ENCODE results near the gene CCDC3.
"Not testable (repeated sequence)": the region's sequence is repeated elsewhere in the genome, so short reads cannot be mapped to it uniquely, and the experiment has no call there.

Gene CCDC3

DNA sequence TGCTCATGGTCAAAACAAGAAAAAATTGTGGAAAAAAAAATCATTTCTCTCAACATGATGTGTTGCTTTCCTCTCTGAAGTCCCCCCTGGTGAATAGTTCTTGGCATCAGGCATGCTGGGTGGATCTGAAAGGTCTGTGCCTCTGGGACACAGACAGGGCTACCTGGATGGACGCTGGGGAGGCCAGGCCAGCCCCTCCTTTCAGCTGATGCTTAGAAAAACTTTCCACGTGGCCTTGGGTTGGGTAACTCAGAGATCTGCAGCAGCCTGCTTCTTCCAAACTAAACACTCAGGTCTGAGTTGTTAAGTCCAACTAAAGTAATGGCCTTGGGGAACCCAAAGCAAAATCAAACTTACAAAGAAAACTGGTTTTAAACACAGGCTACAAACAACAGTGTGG lies 113.0 kb downstream of the CCDC3 start:
- no peak for DNase-seq (ENCODE audit: low read depth in 3 of 3)

DNA sequence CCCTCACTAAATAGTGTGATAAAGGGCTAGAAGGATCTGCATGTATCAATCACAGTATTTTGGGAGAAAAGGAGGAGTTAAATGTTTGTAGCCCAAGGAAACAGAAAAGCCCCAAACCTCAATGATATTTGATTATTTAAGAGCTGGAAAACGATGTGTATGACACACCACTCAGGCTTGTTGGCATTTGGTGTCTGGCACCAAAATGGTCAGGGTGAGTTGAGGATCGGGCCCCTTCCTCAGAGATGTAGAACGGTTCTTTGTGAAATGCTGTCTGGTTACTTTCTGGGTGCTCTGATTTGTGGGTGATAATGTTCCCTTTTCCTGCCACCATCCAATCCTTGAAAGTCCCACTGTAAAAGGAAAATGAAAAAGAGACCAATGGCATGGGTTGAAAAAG lies 113.7 kb downstream of the CCDC3 start:
- DNase-seq (ENCODE audit: low read depth in 3 of 3) = no peak

DNA sequence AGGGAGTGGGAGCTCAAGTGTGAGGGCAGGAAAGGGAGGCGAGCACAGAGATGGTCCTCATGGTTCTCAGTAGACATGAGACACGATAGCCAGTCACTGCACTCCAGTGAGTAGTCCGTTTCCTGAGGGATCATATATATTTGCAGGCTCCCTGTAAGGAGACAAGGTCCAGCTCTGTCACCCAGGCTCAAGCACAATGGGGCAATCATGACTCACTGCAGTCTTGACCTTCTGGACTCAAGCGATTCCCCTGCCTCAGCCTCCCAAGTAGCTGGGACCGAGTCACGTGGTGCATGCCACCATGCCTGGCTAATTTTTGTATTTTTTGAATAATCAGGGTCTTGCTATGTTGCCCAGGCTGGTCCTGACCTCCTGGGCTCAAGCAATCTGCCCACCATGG lies 116.7 kb downstream of the CCDC3 start:
- no peak for DNase-seq (ENCODE audit: low read depth in 3 of 3)

DNA sequence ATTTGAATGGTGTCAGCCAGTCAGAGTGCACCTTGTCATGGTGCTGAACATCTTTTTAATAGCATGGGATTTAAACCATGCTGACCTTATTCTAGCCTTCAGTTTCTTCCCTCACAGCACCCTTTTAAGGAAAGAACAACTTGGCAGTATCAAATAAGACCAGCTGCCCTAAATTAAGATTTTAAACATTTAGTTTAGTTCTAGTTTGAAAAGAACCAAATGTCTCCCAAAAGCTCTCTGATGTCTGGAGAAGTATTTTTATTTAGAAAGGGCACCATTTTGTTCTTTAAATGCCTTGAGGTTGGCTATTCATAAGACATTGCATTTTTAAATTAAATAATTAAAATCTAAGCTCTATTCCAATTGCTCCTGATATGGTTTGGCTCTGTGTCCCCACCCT lies 121.1 kb downstream of the CCDC3 start:
- no peak for DNase-seq (ENCODE audit: low read depth in 3 of 3)

DNA sequence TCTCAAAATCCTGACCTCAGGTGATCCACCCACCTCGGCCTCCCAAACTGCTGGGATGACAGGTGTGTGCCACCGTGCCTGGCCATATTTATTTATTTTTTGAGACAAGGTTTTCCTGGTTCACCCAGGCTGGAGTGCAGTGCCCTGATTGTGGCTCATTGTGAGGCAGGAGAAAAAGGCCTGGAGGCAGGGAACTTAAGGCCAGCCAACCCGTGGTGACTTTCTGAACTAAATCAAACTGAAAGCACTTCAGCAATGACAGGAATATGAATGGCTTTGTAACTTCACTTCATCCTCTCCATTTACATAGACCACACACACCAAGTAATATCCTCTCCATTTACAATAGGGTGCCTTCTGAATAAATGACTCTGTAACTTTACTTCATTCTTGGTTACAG lies 124.4 kb downstream of the CCDC3 start:
- no peak for DNase-seq (ENCODE audit: low read depth in 3 of 3)

DNA sequence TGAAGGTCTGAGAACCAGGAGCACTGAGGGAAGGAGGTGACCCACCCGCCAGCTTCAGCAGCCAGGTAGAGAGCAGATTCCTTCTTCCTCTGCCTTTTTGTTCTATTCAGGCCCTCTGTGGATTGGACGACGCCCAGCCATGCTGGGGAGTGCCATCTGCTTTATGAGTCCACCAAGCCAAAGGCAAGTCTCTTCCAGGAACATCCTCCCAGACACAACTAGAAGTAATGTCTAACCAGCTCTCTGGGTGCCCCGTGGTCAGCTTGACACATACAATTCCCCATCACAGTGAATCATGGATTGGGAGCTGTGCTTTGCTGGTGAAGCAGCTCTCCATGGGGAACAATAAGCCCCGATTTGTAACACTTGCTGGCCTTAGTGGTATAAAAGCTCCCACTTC lies 125.2 kb downstream of the CCDC3 start:
- no peak for DNase-seq (ENCODE audit: low read depth in 3 of 3)

DNA sequence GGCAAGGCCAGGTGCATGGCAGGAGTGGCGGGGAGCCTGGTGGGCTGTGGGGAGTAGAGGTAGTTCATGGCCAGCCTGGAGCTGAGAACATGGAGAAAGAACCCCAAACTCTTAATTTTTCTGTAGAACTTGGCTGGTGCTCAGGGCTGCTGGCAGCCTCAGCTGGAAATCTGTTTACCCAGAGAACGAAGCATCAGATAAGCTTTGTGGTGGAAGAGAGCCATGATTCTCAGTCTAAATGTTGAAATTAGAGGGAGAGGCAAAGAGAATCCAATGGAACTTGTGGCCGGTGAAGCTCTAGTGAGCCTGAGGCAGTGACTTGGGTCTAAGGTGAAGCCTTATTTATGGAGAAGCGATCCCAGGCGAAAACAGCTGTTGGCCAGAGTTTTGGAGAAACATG lies 126.4 kb downstream of the CCDC3 start:
- no peak for DNase-seq (ENCODE audit: low read depth in 3 of 3)

DNA sequence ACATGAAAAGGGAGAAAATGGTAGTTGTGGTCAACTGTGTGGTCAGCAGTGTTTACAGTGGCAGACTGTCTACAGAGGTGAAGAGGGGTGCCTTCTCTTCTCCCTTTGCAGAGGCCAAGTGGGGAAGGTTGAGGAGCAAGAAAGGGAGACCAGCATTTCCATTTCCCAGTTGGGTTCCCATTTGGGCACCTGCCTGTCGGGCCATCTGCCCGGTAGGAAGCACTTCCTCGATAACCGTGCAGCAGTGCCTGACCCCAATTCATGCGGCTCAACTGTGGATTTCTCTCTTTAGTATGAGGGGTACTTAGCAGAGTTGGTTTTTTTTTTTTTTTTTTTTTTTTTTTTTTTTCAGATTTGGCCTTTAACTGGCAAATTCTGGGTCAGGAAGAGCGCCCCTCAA lies 127.0 kb downstream of the CCDC3 start:
- DNase-seq (ENCODE audit: low read depth in 3 of 3) = no peak

DNA sequence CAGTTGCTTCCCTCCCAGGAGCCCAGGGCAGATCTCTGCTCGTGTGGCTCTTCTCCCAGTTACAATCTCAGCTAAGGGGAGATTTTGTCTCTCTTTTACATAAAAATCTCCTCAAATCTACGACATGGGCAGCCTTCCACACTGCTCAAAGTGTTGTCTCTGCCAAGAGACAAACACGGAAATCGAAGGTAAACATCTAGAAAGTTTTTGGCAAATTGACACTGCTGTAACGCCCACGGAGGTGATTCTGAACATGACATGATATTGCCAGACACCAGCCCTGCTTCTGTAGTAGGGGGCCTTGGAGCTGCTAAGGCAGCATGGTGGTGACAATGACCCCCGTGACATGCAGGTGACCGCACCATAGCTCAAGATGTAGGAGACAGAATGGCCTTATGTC lies 128.3 kb downstream of the CCDC3 start:
- no peak for DNase-seq (ENCODE audit: low read depth in 3 of 3)

DNA sequence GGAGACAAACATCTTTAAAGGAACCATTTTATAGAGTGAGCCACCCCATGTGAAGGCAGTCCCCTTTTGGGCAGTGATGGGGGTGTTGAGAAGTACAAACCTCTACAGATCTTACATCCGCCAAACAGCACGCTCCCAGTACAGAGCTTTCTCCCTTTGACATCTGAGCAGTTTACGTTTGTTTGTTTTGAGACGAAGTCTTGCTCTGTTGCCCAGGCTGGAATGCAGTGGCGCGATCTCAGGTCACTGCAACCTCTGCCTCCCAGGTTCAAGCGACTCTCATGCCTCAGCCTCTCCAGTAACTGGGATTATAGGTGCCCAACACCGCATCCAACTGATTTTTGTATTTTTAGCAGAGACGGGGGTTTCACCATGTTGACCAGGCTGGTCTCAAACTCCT lies 128.9 kb downstream of the CCDC3 start:
- no peak for DNase-seq (ENCODE audit: low read depth in 3 of 3)

DNA sequence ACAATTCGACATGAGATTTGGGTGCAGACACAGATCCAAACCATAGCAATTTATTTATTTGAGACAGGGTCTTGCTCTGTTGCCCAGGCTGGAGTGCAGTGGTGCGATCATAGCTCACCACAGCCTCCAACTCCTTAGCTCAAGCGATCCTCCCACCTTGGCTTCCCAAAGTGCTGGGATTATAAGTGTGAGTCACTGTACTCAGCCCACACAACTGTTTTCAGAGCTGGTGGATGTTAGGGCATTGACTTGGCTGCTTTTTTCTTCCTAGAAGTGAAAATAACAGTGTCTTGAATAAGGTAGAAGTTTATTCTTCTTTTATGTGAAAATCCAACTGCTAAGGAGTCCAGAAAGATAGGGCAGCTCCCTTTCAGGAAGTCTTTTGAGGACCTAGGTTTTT lies 132.1 kb downstream of the CCDC3 start:
- DNase-seq (ENCODE audit: low read depth in 3 of 3) = no peak

DNA sequence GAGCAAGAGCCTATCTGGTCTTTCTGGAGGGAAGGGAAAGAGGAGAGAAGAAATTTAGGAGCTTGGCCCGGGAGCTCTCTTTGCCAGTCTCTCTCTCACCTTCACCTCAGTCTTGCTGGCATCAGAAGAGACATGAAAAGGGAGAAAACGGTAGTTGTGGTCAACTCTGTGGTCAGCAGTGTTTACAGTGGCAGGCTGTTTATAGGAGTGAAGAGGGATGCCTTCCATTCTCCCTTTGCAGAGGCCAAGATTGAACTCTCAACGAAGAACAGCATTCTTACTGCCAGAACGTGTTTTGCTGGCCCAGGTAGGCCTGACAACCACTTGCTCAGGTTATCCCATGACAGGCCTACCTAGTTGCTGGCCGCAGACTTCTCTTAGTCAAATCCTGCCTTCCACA lies 133.3 kb downstream of the CCDC3 start:
- no peak for DNase-seq (ENCODE audit: low read depth in 3 of 3)

DNA sequence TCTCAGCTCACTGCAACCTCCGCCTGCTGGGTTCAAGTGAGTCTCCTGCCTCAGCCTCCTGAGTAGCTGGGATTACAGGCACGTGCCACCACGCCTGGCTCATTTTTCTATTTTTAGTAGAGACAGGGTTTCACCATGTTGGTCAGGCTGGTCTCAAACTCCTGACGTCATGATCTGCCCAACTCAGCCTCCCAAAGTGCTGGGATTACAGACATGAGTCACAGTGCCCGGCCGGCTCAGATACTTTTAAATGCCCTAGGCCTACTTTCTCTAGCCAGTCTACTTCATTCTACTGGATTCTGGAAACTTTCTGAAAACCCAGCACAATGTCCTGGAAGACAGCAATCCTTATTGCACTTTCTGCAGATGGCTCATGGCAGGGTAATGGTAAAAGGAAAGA lies 136.0 kb downstream of the CCDC3 start:
- DNase-seq (ENCODE audit: low read depth in 3 of 3) = not testable (repeated sequence)

DNA sequence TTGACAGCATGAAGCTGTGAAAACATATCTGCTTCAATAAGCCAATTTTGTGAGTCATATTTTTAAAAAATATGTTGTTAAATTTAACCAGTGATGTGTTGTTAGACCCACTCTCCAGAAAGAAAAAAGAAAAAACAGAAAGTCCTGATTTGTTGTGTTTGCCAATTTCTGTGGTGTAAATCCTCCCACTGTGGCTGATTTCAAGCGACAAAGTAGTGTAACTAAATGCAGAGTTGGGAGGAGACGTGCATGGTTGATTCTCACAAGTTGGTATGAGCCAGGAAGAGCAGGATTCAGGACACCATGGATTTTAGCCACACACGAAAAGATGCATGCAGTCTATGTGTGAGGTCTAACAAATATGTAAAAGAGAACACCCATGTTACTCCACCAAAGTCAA lies 139.1 kb downstream of the CCDC3 start:
- no peak for DNase-seq (ENCODE audit: low read depth in 3 of 3)

DNA sequence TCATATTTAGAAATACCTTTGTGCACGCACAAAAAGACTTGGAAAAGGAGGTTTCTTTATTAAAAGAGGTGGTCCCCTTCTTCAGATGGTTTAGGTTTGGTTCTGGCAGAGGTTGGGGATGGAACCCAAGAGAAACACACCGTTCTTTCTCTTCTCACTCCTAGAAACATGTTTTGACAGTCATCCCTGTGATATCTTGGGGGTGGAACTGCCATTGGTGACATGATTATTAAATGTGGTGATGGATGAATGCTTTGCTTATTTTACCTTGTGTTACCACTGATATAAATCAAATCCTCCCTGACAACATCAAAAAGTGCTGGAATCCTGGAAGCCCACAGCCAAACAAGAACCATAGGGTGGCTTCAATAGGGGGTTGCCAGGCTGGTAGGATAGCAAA lies 146.5 kb downstream of the CCDC3 start:
- DNase-seq (ENCODE audit: low read depth in 3 of 3) = no peak

DNA sequence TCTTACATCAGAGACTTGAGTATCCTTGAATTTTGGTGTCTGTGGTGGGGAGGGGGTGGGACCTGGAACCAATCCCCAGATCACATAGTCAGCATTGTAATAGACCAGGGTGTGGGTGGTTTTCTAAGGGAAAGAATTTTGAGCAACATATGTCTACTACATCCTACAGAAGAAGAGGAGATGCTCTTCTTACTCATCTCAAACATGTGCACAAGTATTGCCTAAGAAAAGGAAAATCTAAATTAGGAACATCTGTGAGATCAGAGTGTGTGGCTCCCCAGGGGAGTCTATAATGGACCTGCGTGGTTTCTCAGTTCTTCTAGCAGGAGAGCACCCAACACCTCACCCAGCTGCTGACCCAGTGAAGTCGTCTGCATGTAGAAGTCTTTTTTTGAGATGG lies 148.8 kb downstream of the CCDC3 start:
- no peak for DNase-seq (ENCODE audit: low read depth in 3 of 3)

DNA sequence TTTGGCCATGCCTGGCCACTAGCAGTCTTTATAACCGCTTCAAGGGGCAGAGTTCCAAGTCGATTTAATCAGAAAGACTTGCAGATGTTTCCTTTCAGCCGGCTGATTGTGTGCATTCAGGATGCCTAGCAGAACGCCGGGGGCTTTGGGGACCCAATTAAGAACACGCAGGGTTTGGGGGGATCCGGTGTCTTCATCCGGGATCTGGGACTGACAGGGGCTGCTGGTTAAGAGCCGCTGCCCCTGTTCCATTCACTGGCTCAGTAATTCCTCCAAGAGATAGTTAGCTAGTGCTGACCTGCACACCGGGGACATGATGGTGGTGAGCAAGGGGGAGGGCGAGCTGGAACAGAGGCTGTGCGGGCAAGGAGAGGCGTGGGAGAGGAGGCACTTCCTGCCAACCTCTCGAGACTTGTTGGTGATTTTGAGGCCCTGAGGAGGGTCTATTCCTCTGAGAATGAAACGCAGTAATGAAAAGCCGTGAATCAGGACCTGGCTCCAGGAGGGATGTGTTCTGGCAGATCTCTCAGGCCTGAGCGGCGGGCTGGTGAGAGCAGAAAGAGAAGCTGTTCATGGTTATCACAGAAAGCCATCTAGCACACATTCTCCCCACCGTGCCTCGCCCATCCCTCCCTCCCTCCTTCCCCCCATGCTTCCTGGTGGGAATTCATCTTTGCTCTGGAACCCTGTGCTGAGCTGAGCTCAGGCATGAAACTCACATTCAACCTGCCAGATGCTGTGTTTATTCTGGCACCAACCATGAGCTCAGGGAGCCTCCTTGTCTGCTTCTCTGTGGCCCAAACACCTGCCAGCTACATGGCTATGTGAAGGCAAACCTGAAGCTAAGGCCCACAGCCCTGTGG lies 152.0 kb downstream of the CCDC3 start:
- DNase-seq (ENCODE audit: low read depth in 3 of 3) = no peak

DNA sequence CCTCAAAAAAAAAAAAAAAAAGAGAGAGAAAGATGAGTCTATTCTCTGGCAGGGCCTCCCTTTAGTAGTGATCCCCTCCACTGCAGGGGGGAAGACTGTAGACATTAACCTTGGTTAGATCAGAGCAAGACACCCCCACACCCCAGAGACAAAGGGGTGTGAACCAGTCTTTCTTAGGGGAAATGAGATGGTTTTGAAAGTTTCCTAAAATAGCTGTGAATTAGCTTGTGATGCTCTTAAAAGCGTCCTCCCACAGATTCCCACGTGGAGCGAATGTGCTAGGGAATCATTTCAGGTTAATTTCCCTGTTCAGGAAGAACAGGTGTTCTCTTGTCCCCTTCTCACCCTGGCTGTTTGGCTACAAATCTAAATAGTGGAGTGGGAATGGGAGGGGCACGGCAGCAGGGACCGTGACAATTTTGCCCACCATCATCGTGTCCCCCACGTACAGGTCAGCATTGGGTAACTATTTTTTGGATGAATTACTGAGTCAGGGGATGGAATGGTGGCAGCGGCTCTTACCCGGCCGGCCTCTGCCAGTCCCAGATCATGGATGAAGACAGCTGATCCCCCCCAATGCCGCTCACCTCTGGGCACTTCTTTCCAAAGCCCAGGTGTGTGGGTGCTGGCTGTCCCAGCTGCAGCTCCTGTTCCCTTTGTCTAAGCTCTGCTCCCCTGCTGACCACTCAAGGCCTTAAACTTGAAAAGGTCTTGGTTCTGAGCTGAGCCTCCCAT lies 152.9 kb downstream of the CCDC3 start:
- no peak for DNase-seq (ENCODE audit: low read depth in 3 of 3)

DNA sequence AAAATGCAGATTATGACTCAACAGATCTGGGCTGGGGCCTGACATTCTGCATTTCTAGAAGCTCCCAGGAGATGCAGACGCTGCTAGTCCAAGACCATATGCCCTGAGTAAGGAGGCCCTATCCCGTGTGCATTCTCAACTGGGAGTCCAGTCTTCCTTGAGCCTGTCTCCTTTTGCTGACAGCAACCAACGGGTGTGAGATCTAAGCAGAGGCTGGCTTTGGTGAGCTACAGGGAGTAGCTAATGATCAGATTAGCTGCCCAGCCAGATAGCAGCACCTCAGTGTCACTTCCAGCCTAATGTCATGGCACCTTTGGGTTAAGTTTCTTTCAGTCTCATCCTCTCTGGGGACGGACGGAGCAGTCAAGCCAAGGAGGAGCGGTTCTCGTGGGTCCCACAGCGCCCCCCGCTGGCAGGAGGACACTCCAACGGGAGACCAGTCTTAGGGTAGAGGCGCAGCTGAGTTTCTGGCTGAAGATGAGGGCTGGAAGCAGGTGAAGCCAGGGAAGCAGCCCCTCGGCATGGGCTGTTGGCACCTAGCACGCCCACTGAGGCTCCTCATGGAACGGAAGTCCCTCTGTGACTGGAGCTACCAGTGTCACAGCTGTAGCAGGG lies 154.0 kb downstream of the CCDC3 start:
- peak in 1 of 3 experiments; percentile 19 for DNase-seq (ENCODE audit: low read depth in 3 of 3)

DNA sequence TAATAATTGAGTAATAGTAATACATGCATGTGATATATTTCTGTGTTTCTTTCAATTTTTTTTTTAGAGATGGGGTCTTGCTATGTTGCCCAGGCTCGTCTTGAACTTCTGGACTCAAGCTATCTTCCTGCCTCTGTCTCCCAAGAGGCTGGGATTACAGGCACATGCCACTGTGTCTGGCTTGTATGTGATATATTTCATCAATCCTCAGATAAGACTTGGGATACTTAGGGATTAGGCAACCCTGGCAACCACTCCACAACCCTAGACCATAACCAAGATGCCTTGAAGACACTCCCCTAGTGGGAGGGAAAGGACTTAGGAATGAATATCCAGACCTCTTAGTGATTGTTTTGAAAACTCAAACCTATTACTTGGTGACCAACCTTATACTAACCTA lies 154.8 kb downstream of the CCDC3 start:
- DNase-seq (ENCODE audit: low read depth in 3 of 3) = no peak
